Activated CD4-positive, alpha-beta T cell treated with anti-CD3 and anti-CD28 coated beads for 36 hours (primary cell): Measurements from ENCODE around the gene POLE4. TPM values are rescaled to one million over a fixed set of nuclear protein-coding genes. Genes with fewer than 3 reads are reported as not detected.

Experiments used
- ATAC-seq: fragments of 200-7000 bp; cut with Tn5 transposase; one replicate; pipeline ENCODE4 v1.10.0; 2021; ENCODE audit warnings: mild to moderate bottlenecking, moderate library complexity
- CTCF ChIA-PET: fragments of 350-600 bp; sonication (Branson Sonifier 250); formaldehyde crosslinking; loops from one replicate; lab custom pipeline; 2021; ENCODE audit warnings: antibody characterized with exemption; lab: Charles Lee
- POLR2A ChIA-PET: fragments of 350-600 bp; sonication (Branson Sonifier 250); formaldehyde crosslinking; loops from one replicate; lab custom pipeline; 2021; ENCODE audit warnings: antibody characterized with exemption, inconsistent platforms; lab: Charles Lee
- DNase-seq: peaks from one replicate; pipeline ENCODE4 v3.0.0-alpha.2; 2020
- H3K27ac Mint-ChIP-seq: one replicate; pipeline ENCODE4 v1.8.0; 2021; ENCODE audit warnings: mixed read lengths
- H3K27me3 Mint-ChIP-seq: one replicate; pipeline ENCODE4 v1.8.0; 2021; ENCODE audit warnings: mixed read lengths
- H3K36me3 Mint-ChIP-seq: one replicate; pipeline ENCODE4 v1.8.0; 2021; ENCODE audit warnings: low read depth, mixed read lengths
- H3K4me1 Mint-ChIP-seq: one replicate; pipeline ENCODE4 v1.8.0; 2021; ENCODE audit warnings: mixed read lengths
- H3K4me3 Mint-ChIP-seq: one replicate; pipeline ENCODE4 v1.8.0; 2021; ENCODE audit warnings: mild to moderate bottlenecking, moderate library complexity, mixed read lengths
- H3K9me3 Mint-ChIP-seq: one replicate; pipeline ENCODE4 v1.8.0; 2021; ENCODE audit warnings: low read depth, mixed read lengths
- intact Hi-C, 2 experiments: fragments of 100-400 bp; cut with DNase I in 1 of 2; cut with micrococcal nuclease in 1 of 2; formaldehyde crosslinking; loops; one replicate each; pipeline versions ENCODE4 v1.14.2 to v1.15.1; 2022 to 2024; cut with DNase I, micrococcal nuclease
- total RNA-seq, 2 experiments: library from RNA; stranded (reverse); gene quantifications; one replicate each; pipeline ENCODE4 v1.2.3, GENCODE V29; 2021

POLE4 gene
- total RNA-seq, 2 experiments from 2014 or later, result 29.3 to 44.0 TPM

GRCh38 chr2:74944987-74945787 is 13.3 kb upstream of the POLE4 start:
- ChIA-PET POLR2A (no interaction called here), CTCF (interaction anchor here (0.7 kb wide), 1 partner anchor 18 kb away, joined by 4 read pairs; no protein-coding TSS in a partner anchor)
- ATAC-seq, result peak; percentile 70
- H3K27ac Mint-ChIP-seq, result no peak overlapping the region
- peaks cover 6% of the 10 kb centered on the region for H3K4me1 Mint-ChIP-seq
- intact Hi-C loops, result loop anchor here in 1 of 2 experiments (2.0 kb wide), 1 partner anchor 20 kb away; no protein-coding TSS in a partner anchor
- no peak for DNase-seq
- no peak overlapping the region for H3K4me3 Mint-ChIP-seq
- peaks cover 13% of the 10 kb centered on the region for H3K36me3 Mint-ChIP-seq
- no peaks in the 10 kb centered on the region for H3K27me3 Mint-ChIP-seq
- H3K9me3 Mint-ChIP-seq, result peaks cover 3% of the 10 kb centered on the region

DNA sequence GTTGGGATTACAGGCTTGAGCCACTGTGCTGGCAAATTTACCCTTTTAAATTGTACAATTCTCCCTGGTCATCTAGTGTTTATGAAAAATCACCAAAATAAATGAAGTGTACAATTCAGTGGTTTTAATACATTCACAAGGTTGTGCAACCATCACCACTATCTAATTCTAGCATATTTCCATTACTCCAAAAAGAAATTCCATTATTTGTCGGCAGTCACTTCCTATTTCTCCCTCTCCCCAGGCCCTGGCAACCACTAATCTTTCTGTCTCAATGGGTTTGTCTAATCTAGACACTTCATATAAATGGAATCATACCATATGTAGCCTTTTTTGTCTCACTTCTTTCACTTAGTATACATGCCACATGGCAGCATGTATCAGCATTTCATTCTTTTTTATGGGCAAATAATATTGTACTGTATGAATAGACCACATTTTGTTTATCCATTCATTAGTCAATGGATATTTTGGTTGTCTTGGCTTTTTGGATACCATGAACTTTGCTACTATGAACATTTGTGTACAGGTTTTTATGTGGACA is 12.6 kb upstream of the POLE4 start:
- intact Hi-C loops, result loop anchor here in 1 of 2 experiments (2.0 kb wide), 1 partner anchor 19 kb away; no protein-coding TSS in a partner anchor
- H3K27me3 Mint-ChIP-seq, result no peaks in the 10 kb centered on the region
- H3K4me1 Mint-ChIP-seq, result peaks cover 6% of the 10 kb centered on the region
- DNase-seq, result no peak
- no peak overlapping the region for H3K27ac Mint-ChIP-seq
- CTCF ChIA-PET, result no interaction called here
- ATAC-seq, result no peak
- POLR2A ChIA-PET, result no interaction called here
- peaks cover 12% of the 10 kb centered on the region for H3K36me3 Mint-ChIP-seq
- H3K4me3 Mint-ChIP-seq, result no peak overlapping the region
- peaks cover 3% of the 10 kb centered on the region for H3K9me3 Mint-ChIP-seq

GRCh38 chr2:74947703-74948102 is 10.7 kb upstream of the POLE4 start:
- ATAC-seq (no peak), DNase-seq (peak; percentile 7)
- Mint-ChIP-seq H3K27ac (no peak overlapping the region), H3K9me3 (peaks cover 12% of the 10 kb centered on the region), H3K27me3 (no peaks in the 10 kb centered on the region), H3K36me3 (peaks cover 24% of the 10 kb centered on the region), H3K4me3 (no peak overlapping the region), H3K4me1 (peaks cover 6% of the 10 kb centered on the region)
- ChIA-PET POLR2A (no interaction called here), CTCF (interaction anchor here (0.6 kb wide), 1 partner anchor 70 kb away, joined by 3 read pairs; no protein-coding TSS in a partner anchor)
- intact Hi-C loops, result no loop called here

DNA sequence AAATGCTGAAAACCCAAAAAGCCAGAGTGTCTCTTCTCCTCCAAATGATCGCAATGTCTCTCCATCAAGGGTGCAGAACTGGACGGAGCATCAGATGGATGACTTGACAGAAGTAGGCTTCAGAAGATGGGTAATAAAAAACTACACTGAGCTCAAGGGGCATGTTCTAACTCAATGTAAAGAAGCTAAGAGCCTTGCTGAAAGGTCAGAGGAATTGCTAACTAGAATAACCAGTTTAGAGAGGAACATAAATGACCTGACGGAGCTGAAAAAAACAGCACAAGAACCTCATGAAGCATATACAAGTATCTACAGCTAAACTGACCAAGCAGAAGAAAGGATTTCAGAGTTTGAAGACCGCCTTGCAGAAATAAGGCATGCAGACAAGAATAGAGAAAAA is 9.7 kb upstream of the POLE4 start:
- H3K27ac Mint-ChIP-seq, result no peak overlapping the region
- intact Hi-C loops, result no loop called here
- H3K36me3 Mint-ChIP-seq, result peaks cover 31% of the 10 kb centered on the region
- peaks cover 12% of the 10 kb centered on the region for H3K9me3 Mint-ChIP-seq
- no peaks in the 10 kb centered on the region for H3K27me3 Mint-ChIP-seq
- ATAC-seq, result no peak
- POLR2A ChIA-PET, result no interaction called here
- no peak for DNase-seq
- no peak overlapping the region for H3K4me3 Mint-ChIP-seq
- CTCF ChIA-PET, result interaction anchor here (1.4 kb wide), 1 partner anchor 9 kb away, joined by 3 read pairs; no protein-coding TSS in a partner anchor
- H3K4me1 Mint-ChIP-seq, result peaks cover 7% of the 10 kb centered on the region

GRCh38 chr2:74951211-74951754 is 7.2 kb upstream of the POLE4 start:
- peaks cover 25% of the 10 kb centered on the region for H3K4me1 Mint-ChIP-seq
- intact Hi-C loops, result no loop called here

DNA sequence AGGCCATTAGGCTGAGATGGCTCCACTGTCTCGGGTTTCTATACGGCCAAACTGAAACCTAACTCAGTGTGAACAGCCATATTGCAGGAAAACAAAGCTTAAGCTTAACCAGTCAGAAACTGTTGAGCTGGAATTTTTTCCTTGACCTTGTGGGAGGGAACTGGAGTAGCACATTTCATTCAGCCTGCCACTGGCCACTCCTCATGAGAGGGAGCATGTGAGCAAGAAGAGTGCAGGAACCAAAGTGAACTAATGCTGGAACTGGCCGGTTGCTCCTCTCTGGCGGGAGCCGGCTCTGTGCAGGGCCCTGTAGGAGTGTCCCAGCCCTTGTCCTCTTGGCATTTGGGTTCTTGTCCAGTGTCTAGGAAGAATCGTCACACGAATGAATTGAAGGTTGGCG is 5.9 kb upstream of the POLE4 start:
- ATAC-seq (no peak), DNase-seq (no peak)
- Mint-ChIP-seq H3K36me3 (peaks cover 40% of the 10 kb centered on the region), H3K9me3 (peaks cover 16% of the 10 kb centered on the region), H3K27ac (no peak overlapping the region), H3K27me3 (no peaks in the 10 kb centered on the region), H3K4me1 (peaks cover 36% of the 10 kb centered on the region), H3K4me3 (no peak overlapping the region)
- POLR2A ChIA-PET, result no interaction called here
- CTCF ChIA-PET, result interaction anchor here (0.8 to 1.1 kb wide), 2 partner anchors 17 to 32 kb away, joined by 3 read pairs; no protein-coding TSS in a partner anchor
- intact Hi-C loops, result no loop called here

More at GRCh38 chr2:74951211-74951754, 7.2 kb upstream of the POLE4 start:
- Mint-ChIP-seq H3K4me3 (no peak overlapping the region), H3K27ac (no peak overlapping the region), H3K36me3 (peaks cover 38% of the 10 kb centered on the region), H3K9me3 (peaks cover 16% of the 10 kb centered on the region), H3K27me3 (no peaks in the 10 kb centered on the region)
- CTCF ChIA-PET, result no interaction called here
- DNase-seq (no peak), ATAC-seq (no peak)
- POLR2A ChIA-PET, result no interaction called here

DNA sequence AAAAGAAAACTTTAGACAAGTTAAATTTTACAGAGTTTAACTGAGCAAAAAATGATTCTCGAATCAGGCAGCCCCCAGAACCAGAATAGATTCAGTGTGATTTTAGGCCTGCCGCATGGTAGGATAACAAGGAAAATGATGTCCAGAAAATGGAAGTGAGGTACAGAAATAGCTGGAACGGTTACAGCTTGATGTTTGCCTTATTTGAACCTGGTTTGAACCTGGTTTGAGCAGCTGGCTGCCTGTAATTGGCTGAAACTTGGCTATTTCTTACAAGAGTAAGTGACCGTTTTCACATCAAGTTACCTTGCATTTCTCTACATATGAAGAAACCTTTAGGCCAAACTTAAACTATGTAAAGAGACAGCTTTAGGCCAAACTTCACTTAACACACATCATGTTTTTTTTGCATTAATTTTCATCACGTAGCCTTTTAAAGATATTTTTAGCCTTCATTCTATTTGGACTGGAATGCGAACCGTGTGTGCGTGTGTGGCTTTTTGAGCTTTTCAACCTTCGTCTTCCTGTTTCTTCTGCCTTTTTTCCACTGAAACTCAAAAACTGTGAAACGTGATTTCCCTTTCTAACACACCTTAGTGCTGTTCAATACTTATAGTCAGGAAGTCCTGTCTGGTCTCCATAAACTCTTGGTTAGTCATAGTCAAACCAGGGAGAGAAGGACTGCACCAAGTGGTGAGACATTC is 4.5 kb upstream of the POLE4 start:
- H3K4me1 Mint-ChIP-seq, result peaks cover 43% of the 10 kb centered on the region
- ChIA-PET POLR2A (no interaction called here), CTCF (interaction anchor here (0.7 kb wide), 1 partner anchor 35 kb away, joined by 3 read pairs; no protein-coding TSS in a partner anchor)
- H3K9me3 Mint-ChIP-seq, result peaks cover 16% of the 10 kb centered on the region
- peaks cover 40% of the 10 kb centered on the region for H3K36me3 Mint-ChIP-seq
- no peak overlapping the region for H3K4me3 Mint-ChIP-seq
- intact Hi-C loops, result no loop called here
- peak overlapping the region; percentile 75 for H3K27ac Mint-ChIP-seq
- no peaks in the 10 kb centered on the region for H3K27me3 Mint-ChIP-seq
- DNase-seq (no peak), ATAC-seq (no peak)

DNA sequence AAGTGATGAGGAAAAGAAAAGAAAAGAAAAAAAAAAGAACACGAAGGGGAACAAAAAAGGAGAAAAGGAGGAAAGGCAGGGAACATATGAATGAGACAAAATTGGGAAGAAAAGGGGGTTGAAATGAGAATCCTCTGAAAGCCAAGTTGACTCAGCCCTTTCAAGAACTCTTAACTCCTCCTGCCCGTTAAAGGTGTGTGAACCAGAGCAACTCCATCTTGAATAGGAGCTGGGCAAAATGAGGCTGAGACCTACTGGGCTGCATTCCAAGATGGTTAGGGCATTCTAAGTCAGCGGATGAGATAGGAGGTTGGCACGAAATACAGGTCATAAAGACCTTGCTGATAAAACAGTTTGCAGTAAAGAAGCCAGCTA is 4.0 kb upstream of the POLE4 start:
- H3K4me3 Mint-ChIP-seq, result no peak overlapping the region
- ATAC-seq, result no peak
- CTCF ChIA-PET, result no interaction called here
- H3K4me1 Mint-ChIP-seq, result peaks cover 48% of the 10 kb centered on the region
- peaks cover 43% of the 10 kb centered on the region for H3K36me3 Mint-ChIP-seq
- H3K9me3 Mint-ChIP-seq, result peaks cover 16% of the 10 kb centered on the region
- intact Hi-C loops, result no loop called here
- H3K27ac Mint-ChIP-seq, result peak overlapping the region; percentile 75
- DNase-seq, result no peak
- H3K27me3 Mint-ChIP-seq, result no peaks in the 10 kb centered on the region
- POLR2A ChIA-PET, result no interaction called here

DNA sequence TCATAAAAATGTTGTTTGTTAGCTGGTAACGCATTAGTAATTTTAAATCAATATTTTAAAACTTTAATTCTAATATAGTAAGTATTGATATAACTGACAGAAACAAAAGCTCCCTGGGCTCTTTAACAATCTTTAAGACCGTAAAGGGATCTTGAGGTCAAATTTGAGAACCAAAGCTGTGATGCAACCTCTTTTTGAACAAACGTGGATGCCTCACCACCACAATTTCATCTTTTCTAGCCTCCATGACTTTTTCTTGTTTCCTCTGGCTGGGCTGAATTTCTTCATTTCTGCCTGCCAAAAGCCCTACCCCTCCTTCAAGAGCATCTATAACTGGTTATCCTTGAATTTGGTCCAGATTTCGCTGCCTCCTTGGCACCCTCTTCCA is 563 bp upstream of the POLE4 start:
- ATAC-seq (no peak), DNase-seq (no peak)
- intact Hi-C loops, result loop anchor here (1.0 to 5.0 kb wide), 8 partner anchors 123 to 1571 kb away; partner anchors contain the start of genes HK2 (in 2 of the 2), ALMS1 (in 1 of the 2), CCDC142 (in 1 of the 2) and GCFC2 (in 1 of the 2)
- Mint-ChIP-seq H3K27ac (peak overlapping the region; percentile 88), H3K4me1 (peaks cover 70% of the 10 kb centered on the region), H3K36me3 (peaks cover 56% of the 10 kb centered on the region), H3K9me3 (peaks cover 6% of the 10 kb centered on the region), H3K27me3 (no peaks in the 10 kb centered on the region), H3K4me3 (peak overlapping the region; percentile 68)
- POLR2A ChIA-PET, result no interaction called here
- CTCF ChIA-PET, result interaction anchor here (0.9 kb wide), 1 partner anchor 9 kb away, joined by 3 read pairs; no protein-coding TSS in a partner anchor

- ChIA-PET CTCF (no interaction called here), POLR2A (interaction anchor here (0.6 kb wide), 1 partner anchor 46 kb away, joined by 3 read pairs; no protein-coding TSS in a partner anchor)
- H3K4me3 Mint-ChIP-seq, result peak overlapping the region; percentile 68
- peaks cover 5% of the 10 kb centered on the region for H3K9me3 Mint-ChIP-seq
- ATAC-seq, result no peak
- peak; percentile 9 for DNase-seq
- intact Hi-C loops, result loop anchor here in 1 of 2 experiments (2.0 to 5.0 kb wide), 2 partner anchors 476 to 1572 kb away; partner anchors contain the start of genes ALMS1, CCDC142 and TTC31
- H3K36me3 Mint-ChIP-seq, result peaks cover 57% of the 10 kb centered on the region
- peak overlapping the region; percentile 86 for H3K27ac Mint-ChIP-seq
- H3K4me1 Mint-ChIP-seq, result peaks cover 66% of the 10 kb centered on the region
- H3K27me3 Mint-ChIP-seq, result no peaks in the 10 kb centered on the region
Observed at GRCh38 chr2:74959106-74959751, 786 bp downstream of the POLE4 start.
